Breast epithelium (tissue), 3 donors: ENCODE data around the gene GOLGA8S. TPM values are rescaled to one million over a fixed set of nuclear protein-coding genes. Genes with fewer than 3 reads are reported as not detected.

ENCODE experiments used
- total RNA-seq, 3 donors: library from RNA; depleted of rRNA; stranded (reverse); fragments of >200 nt; gene quantifications; one replicate each; pipeline ENCODE4 v1.1.0, GENCODE V29; 2016

Gene GOLGA8S
- total RNA-seq, 3 donors from 2014 or later, result under 0.01 to 0.44 TPM; not detected in 1

Other genes with a start within 250 kb of the GOLGA8S start
- not detected for gene GOLGA6L1, start 217.9 kb upstream of the GOLGA8S start, total RNA-seq
- gene GOLGA6L26, start 20.6 kb upstream of the GOLGA8S start, total RNA-seq, result not detected
- not detected for gene GOLGA6L2, start 92.5 kb downstream of the GOLGA8S start, total RNA-seq
- gene MKRN3, start 210.9 kb downstream of the GOLGA8S start, total RNA-seq, result under 1 TPM in 2 of 3 donors, not detected in 1; 0.16 to 0.98 TPM